HG03135 (cell line): ENCODE measurements around the gene CAMK1D.
A peak's percentile ranks its signal among the peaks of the same experiment; 100 is the strongest.
"Not testable (repeated sequence)": the region's sequence is repeated elsewhere in the genome, so short reads cannot be mapped to it uniquely, and the experiment has no call there.

Experiments
- ATAC-seq: cut with Tn5 transposase; IDR thresholded peaks from one replicate; pipeline ENCODE4 v1.9.1; 2021; ENCODE audit warnings: mild to moderate bottlenecking, moderate library complexity; ENCODE audit not compliant: unreplicated experiment

CAMK1D gene

DNA sequence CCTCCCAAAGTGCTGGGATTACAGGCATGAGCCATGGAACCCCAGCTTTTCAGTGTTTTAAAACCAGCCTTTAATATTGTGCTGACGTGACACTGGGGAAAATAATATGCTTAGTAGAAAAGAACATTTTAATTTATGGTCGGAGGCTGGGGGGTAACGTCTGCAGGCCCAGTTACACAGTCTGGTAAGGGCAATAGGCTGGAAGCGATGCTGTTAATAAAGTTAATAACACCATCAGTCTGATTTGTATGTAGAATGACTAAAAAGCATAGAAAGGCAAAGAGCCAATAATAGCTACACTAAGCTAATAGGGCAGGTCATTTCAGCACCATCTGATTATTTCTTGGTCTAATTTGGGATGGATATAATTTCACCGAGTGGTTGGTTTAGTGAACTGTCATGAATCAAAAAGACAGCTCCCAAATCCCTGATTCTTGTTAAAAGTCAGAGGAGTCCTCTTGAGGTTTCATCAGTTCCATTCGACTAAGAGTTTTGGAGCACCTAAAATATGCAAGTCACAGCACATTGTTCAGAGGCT, 192.9 kb downstream of the CAMK1D start:
- no peak for ATAC-seq

DNA sequence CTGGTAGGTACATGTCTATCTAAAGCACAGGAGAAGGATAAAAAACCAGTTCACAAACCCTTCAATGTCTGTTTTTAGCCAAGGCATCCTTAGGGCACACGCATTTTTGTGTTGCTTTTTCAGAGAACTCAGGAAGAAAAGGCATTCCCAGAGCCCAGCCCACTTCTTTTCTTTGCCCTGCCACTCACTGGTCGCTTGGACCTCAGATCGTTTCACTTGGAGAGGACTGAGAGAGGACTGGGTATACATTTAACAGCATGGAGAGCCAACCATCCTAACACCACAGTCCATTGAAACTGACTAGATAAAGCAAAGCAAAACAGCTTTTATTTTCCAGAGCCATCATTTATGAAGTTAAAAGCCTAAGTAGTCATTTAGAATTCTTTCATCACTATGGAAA, 194.2 kb downstream of the CAMK1D start:
- ATAC-seq, result no peak

DNA sequence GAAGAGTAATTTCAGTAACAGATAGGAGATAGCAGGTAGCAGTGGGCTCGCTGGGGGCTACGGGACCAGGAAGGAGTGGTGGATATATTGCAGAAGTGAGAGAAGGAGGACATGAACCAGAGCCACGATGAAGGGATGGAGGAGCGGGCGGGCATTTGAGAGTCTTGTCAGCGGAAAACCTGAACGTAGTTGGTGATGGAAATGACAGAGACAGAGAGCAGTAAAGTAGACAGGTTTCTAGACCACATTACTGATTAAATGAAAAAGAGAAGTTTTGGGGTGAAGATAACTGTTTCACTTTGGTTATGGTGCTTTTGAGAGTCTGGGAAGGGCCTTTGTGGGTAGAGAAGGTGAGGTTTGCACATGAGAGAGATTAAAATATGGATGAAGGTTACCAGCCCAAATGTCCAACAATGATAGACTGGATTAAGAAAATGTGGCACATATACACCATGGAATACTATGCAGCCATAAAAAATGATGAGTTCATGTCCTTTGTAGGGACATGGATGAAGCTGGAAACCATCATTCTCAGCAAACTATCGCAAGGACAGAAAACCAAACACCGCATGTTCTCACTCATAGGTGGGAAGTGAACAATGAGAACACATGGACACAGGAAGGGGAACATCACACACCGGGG, 196.9 kb downstream of the CAMK1D start:
- ATAC-seq, result not testable (repeated sequence)

DNA sequence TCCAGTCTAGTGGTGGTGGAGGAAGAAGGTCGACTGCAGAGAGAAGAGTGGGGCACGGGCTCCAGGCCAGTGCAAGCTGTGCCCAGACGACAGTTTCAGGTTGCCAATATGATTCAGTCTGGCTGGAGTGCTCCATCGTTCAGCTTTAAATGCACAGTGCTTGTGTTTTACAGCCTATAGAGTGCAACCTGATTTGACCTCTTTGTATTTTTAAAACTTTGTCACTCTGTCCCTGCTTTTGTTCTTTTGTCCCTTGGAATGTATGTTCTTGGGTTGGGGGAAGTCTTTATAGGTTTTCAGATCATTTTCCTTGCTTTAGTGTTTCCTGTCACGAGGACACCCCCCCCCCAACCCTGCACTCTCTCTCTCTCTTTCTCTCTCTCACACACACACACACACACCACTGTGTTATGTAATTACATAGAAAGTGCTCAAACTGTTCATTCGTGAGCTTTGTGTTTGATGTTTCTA, 198.0 kb downstream of the CAMK1D start:
- no peak for ATAC-seq

DNA sequence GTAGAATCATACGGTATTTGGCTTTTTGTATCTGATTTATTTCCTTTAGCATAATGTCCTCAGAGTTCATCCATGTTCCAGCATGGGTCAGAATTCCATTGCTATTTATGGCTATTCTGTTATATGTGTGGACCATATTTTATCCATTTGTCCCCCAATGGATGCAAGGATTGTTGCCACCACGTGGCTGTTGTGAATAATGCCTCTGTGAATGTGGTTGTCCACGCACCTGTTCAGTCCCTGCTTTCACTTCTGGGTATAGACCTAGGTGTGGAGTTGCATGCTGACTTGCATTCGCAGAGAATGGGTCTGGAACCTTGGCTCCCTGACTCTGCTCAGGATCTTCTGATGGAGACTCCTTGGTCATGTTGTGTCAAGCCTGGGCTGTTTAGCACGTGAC, 199.9 kb downstream of the CAMK1D start:
- ATAC-seq, result no peak

DNA sequence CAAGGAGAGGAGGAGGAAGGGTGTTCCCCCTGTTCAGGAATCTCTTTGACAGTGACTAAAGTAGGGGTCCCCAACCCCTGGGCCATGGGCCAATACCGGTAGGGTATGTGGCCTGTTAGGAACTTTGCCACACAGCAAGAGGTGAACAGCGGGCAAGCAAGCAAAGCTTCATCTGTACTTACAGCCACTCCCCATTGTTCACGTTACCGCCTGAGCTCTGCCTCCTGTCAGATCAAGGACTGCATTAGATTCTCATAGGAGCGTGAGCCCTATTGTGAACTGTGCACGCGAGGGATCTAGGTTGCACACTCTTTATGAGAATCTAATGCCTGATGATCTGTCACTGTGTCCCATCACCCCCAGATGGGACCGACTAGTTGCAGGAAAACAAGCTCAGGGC, 201.6 kb downstream of the CAMK1D start:
- no peak for ATAC-seq

DNA sequence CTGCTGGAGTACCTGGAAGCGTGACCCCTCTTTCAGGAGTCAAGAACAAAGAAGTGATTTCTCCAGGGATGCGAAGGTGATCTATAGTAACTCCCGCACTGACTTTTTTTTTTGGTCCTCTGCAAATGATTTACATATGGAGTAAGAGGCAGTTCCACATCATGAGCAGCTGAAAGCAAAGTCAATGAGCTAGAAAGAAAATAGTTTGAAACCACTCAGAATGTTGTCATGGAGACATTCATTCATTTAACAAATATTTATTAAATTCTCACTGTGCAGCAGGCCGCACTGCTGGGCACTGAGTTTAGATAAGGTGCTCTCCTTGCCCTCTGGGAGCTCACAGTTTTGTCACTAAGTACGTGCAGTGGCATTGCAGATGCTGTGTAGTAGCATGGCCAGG, 206.7 kb downstream of the CAMK1D start:
- no peak for ATAC-seq

DNA sequence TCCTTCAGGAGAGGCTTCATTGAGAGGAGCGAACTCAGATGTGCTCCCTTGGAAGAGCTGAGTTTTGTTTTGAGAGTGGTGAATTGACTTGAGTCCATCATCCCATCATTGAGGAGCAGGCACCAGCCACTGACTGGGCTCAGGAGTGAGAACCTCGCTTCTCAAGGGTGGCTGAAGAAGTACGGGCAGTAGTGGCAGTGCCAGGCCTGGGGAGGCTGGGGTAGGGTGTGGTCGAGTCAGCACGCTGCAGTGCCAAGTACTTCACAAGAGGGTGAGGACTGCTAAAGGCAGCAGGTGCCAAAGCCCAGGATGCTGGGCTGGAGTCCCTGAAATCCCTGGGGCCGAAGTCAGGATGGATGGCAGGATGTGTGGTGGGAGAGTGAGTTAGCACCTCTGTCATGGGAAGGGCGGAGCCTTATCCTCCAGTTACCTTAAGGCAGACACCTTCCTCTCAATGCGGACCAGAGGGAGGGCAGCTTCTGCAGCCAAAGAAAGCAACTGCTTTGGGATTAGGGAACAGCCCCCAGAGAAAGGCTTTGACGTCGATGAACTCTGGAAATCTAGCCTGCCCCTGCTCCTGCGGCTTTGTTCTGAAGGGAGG, 210.3 kb downstream of the CAMK1D start:
- ATAC-seq, result no peak

DNA sequence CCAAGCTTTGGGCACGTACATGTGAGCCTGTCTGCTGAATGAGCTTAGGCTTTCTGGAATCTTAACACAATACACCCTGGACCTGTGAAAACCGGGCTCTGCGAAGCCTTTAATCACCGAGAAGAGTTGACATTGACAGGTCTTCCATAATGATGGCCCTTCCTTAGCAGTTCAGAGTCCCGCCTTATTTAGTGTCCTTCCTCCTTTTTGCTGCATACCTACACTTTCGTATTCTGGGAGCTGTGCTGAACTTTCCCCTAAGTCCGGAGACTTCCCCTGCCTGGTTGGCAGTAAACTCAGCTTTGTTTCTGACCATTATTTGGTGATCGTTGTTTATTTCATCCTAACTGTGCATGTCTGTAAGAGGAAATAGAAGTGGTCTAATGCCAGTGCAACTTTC, 212.0 kb downstream of the CAMK1D start:
- ATAC-seq, result no peak

DNA sequence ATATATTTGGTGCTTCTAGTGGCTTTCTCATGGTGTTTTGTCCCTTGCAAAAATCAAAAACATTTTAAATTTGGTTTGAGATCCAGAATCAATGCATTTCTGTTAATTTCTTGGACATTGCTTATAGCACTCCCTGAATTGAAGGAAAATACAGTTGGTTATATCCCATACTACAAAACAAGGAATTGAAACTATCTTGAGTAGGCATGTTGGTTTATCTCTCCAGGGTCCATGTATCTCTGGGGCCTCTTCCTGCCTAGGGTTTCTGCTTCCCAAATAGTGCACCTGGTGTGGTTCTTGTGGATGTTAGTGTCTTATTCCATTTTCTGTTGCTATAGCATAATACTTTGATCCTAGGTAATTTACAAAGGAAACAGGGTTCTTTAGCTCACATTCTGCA, 212.4 kb downstream of the CAMK1D start:
- no peak for ATAC-seq

DNA sequence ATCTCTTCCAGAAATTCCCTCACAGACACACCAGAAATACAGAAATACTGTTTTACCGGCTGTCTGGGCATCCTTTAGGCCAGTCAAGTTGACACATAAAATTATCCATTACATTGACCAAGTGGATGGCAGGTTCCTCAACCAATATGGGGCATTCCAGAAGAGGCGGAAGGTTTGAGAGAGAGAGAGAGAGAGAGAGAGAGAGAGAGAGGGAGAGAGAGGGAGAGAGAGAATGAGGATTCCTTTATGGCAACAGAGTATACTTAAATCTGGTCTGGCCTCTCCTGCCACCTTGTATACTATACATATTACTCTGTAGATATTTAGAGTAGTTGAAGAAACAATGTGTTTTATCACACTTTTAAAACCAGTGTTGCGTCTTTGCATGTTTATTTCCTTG, 214.1 kb downstream of the CAMK1D start:
- no peak for ATAC-seq

DNA sequence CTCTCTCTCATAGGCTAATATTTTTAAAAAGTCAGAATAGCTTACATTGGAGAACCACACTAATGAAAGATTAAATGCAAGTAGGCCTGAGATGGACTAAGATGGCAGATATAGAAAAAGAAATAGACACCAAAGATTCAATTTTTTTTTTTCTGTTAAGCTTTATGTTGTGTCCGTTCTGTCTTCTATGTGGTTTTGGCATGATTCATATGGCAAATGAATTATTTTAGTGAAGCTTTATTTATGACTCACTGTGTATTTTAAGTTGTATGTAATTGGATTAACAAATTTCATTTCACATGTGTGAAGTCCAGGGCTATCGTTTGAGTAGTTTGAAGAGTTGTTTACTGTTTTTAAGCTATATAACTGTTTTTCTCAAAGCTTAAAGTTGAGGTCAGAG, 214.8 kb downstream of the CAMK1D start:
- no peak for ATAC-seq

DNA sequence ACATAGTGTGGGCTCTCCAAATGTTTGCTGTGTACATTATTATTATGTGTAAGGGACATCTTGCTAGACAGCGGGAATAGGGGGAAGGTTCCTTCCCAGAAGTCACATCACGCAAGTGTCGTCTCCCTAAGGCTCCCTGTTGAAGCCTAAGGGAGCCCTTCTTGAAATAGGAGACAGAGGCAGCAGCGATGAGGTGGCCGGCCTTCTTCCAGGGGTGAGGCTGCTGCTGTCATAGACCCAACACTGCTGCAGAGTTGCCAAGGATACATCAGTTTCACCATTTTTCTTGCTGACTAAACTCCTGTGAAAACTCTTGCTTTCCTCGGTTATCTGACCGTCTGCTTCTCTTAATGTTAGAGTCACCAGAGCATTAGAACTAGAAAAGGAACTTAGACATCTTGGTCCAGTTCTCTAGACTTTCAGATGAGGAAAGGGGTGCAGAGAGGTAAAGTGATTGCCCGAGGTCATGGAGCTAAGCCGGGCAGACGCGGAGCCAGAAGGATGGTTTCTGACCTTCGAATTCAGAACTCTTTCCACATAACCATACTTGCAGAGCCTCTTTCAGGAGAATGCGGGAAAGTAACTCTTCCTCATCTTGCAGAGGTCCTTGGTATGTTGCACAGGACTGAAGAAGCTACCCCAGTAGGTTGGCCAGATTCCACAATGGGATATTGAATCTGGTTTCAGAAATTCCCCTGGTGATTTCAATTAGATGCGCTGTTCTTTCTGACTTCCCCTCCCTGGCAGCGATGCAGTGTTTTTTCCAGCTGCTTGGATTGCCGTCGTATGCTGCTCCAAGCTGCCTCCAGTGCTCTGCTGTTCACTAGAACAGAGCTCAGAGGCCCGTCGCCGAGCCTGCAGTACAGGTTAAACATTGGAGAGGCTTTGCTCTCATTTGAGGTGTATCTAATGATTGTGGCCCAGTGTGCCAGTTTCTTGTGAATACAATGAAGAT, 217.1 kb downstream of the CAMK1D start:
- no peak for ATAC-seq

DNA sequence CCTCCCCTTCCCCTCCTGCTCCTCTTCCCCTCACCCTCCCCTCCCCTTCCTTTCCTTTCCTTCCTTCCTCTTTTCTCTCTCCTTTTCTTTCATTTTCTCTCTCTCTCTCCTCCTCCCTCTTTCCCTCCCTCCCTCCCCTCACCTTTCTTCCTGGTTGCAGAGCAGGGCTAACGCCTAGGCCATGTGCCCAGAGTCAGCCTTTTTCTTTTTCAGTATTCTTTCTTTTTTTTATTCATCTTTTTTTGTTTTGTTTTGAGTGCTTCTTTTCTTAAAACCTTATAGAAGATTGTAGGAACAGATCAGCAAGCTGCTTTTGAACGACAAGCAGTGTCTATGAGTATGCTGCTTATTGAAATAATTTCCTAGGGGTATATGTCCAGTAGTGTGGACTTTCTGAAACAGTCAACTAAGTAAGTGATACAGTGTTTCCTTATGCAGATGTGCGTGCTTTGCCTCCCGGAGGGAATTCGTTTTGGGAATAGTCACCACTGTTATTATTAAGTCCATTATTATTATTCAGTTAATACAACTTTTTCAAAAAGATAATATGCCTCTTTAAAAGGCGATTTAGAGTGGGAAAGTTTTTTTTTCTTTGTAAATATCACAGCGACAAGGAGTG, 219.2 kb downstream of the CAMK1D start:
- ATAC-seq, result no peak

DNA sequence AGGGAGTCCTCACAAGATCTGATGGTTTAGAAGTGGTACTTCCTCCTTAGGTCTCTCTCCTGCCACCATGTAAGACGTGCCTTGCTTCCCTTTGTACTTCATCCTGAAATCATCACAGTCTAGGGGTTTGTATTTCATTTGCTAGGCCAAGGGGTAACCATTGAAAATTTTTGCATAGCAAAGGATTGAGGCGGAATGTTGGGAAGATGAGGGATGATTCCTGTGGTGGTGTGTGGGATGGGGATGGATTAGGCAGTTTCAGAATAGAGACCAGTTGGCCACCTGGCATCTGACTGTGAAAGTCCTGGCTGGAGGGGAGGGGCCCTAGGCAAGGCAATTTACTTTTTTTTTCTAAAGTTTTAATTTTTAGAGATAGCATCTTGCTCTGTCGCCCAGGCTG, 222.9 kb downstream of the CAMK1D start:
- ATAC-seq, result no peak

DNA sequence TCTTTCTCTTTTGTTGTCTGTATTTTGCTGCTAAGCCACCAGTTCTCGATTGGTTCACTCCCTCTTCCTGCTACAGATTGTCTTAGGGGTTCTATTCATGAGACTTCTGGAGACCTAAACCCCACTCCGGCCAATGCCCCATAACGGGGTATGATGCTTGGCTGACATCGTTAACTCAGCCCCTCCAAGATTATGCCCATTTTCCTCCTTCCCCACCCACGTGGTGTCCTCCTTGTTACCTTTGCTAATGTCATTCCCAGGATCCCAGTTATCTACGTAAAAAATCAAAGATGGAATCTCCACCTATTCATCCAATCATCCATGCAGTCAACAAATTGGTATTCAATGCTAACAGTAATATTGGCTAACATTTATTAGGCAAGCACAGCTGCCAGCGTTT, 228.3 kb downstream of the CAMK1D start:
- no peak for ATAC-seq

DNA sequence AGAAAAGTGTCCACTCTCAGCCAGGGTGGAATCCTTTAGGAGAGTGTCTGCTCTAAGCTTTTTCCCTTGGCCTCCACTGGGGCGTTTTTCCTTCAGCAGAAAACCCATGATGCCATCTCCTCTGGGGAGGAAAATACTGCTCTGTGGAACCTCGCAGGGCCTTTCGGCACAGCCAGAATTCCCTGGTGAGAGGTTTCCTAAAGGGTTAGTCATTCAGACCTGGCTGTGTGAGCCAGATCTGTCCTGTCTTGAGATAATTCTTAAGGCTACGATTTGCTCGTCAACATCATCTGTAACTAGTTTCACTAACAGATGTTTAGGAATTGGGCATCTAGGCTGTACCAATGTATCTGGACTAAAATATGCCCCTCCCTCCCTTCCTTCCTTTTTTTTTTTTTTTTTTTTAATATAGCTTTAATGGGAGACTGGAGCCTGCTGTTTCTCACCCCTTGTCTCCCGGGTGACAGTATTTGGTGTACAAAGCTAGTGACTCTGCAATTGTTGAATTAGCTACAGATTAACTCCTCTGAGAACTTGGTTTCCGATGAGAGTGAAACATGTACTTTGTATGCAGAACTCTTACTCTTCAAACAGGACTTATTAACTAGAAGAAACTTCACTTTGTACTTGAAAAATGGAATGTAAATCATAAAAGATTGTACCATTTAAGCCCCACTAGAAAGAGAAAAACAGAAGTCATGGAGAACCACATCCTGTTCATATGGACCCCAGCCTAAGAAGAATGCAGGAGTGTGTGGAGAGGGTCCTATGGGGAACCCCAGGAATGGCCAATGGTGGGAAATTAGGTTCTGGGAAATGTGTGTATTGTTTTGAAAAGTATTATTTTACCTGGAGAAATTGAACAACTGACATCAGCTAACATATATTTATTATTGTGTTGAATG, 230.9 kb downstream of the CAMK1D start:
- peak; percentile 98 for ATAC-seq

DNA sequence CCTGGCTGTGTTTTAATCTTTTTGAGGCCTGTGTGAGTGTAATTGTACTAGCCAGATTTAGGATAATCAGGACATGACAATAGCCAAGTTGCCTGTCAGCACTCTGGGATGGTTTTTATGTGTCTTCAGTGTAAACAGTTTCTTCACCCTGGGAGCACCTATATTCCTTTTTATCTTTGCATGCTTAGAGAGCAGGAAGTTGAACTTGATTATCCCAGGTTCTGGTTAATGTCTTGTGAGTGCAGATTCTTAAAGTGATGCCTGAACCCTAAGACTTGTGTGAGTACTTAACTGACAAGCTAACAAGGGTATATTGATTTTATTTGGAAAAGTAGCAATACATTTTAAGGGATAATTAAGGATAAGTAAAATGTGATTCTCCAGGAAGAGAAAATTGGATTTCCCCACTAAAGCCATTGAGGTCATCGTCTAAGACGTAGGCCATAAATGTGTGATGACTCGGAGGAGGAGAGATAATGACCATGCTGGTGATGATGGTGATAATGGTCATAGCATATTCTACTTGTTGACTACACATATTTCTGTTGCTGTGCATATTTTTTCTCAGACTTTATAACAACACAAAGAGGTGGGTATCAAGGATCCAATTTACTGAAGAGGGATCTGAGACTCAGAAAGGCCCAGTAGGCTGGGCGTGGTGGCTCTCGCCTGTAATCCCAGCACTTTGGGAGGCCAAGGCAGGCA, 234.7 kb downstream of the CAMK1D start:
- ATAC-seq, result no peak

DNA sequence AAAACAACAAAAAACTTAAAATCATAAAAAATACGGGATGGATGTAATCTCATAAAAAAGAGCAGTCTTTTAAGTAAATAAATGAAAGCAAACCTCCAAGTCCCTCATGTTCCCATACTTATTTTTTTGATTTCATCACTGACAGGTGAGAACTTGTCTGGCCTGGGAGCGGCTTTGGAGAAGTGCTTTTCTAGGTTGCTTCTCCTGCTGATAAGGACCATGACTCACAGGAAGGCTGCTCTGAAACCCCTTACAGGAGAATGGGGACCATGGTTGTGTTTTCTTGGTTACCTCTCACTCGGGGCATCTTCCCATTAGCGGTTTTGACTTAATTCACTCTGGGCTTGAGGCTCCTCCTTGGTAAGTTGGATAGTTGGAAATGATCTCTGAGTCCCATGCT, 237.4 kb downstream of the CAMK1D start:
- ATAC-seq, result no peak
